ENCODE results near the gene TULP4. TPM values are rescaled to one million over a fixed set of nuclear protein-coding genes. Genes with fewer than 3 reads are reported as not detected.

The TULP4 gene
- polyA plus RNA-seq, 1 donor (not counting 4 experiments of a cell fraction or from before 2014, with no cell fraction given), result 13.1 TPM

DNA sequence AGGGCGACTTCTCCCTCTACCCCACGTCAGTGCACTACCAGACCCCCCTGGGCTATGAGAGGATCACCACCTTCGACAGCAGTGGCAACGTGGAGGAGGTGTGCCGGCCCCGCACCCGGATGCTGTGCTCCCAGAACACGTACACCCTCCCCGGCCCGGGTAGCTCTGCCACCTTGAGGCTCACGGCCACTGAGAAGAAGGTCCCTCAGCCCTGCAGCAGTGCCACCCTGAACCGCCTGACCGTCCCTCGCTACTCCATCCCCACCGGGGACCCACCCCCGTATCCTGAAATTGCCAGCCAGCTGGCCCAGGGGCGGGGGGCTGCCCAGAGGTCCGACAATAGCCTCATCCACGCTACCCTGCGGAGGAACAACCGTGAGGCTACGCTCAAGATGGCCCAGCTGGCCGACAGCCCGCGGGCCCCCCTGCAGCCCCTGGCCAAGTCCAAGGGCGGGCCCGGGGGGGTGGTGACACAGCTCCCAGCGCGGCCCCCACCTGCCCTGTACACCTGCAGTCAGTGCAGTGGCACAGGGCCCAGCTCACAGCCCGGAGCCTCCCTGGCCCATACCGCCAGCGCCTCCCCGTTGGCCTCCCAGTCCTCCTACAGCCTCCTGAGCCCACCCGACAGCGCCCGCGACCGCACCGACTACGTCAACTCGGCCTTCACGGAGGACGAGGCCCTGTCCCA is 190.1 kb downstream of the TULP4 start:
- TF ChIP-seq EZH2 (IDR thresholded peaks at IDR 0.05; ENCODE audit: low read length), result no peak
- TF ChIP-seq, protein P1, sequence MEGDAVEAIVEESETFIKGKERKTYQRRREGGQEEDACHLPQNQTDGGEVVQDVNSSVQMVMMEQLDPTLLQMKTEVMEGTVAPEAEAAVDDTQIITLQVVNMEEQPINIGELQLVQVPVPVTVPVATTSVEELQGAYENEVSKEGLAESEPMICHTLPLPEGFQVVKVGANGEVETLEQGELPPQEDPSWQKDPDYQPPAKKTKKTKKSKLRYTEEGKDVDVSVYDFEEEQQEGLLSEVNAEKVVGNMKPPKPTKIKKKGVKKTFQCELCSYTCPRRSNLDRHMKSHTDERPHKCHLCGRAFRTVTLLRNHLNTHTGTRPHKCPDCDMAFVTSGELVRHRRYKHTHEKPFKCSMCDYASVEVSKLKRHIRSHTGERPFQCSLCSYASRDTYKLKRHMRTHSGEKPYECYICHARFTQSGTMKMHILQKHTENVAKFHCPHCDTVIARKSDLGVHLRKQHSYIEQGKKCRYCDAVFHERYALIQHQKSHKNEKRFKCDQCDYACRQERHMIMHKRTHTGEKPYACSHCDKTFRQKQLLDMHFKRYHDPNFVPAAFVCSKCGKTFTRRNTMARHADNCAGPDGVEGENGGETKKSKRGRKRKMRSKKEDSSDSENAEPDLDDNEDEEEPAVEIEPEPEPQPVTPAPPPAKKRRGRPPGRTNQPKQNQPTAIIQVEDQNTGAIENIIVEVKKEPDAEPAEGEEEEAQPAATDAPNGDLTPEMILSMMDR (optimal IDR thresholded peaks at IDR 0.05 in 1 of 3, IDR thresholded peaks at IDR 0.05 in 1 of 3, conservative IDR thresholded peaks at IDR 0.05 in 1 of 3; ENCODE audit: extremely low read depth in 1 of 3, insufficient read depth in 2 of 3, low read length in 3 of 3), result no peak
- Histone ChIP-seq H3K4me1 (ENCODE audit: control insufficient read depth, extremely low read depth, insufficient read depth, low read length) (peaks cover 6% of the 10 kb centered on the region), H3K27me3 (ENCODE audit: control insufficient read depth, extremely low read depth, insufficient read depth, low read length) (no peaks in the 10 kb centered on the region), H4K20me1 (ENCODE audit: control insufficient read depth, extremely low read depth, insufficient read depth, low read length) (no peaks in the 10 kb centered on the region), H3K4me3 (ENCODE audit: control insufficient read depth in 2 of 3, extremely low read depth in 1 of 3, insufficient read depth in 2 of 3, low read depth in 1 of 3, low read length in 3 of 3) (no peak overlapping the region), H3K79me2 (ENCODE audit: control insufficient read depth, insufficient read depth, low read length) (no peaks in the 10 kb centered on the region), H3K27ac (ENCODE audit: control insufficient read depth, insufficient read depth, low read length) (no peak overlapping the region), H3K36me3 (ENCODE audit: control insufficient read depth in 2 of 2, extremely low read depth in 1 of 2, insufficient read depth in 2 of 2, low read length in 2 of 2) (peaks cover 12 to 31% of the 10 kb centered on the region in 2 experiments), H3K9ac (ENCODE audit: control insufficient read depth, extremely low read depth, insufficient read depth, low read length) (no peak overlapping the region), H3K9me1 (ENCODE audit: control insufficient read depth, extremely low read depth, insufficient read depth, low read length) (no peaks in the 10 kb centered on the region), H3K9me3 (ENCODE audit: control insufficient read depth, low read depth, low read length) (no peaks in the 10 kb centered on the region), H3K4me2 (ENCODE audit: control insufficient read depth, extremely low read depth, insufficient read depth, low read depth, low read length) (no peak overlapping the region), H2AFZ (ENCODE audit: control insufficient read depth, low read length) (no peak overlapping the region)
- FAIRE-seq, result no peak
- dilution Hi-C loops (cut with MboI; ENCODE audit: extremely low pct_ligation_motif_present, low sequenced_read_pairs), result no loop called here
- no peak for DNase-seq (ENCODE audit: low read depth, low spot score)

GRCh38 chr6:158503222-158503621 is 191.0 kb downstream of the TULP4 start:
- TF ChIP-seq EZH2 (IDR thresholded peaks at IDR 0.05; ENCODE audit: low read length), result no peak
- TF ChIP-seq, protein P1 (optimal IDR thresholded peaks at IDR 0.05 in 1 of 3, IDR thresholded peaks at IDR 0.05 in 1 of 3, conservative IDR thresholded peaks at IDR 0.05 in 1 of 3; ENCODE audit: extremely low read depth in 1 of 3, insufficient read depth in 2 of 3, low read length in 3 of 3), result no peak
- no peaks in the 10 kb centered on the region for H3K9me3 ChIP-seq (ENCODE audit: control insufficient read depth, low read depth, low read length)
- H3K4me3 ChIP-seq (ENCODE audit: control insufficient read depth in 2 of 3, extremely low read depth in 1 of 3, insufficient read depth in 2 of 3, low read depth in 1 of 3, low read length in 3 of 3), result no peak overlapping the region
- H3K4me1 ChIP-seq (ENCODE audit: control insufficient read depth, extremely low read depth, insufficient read depth, low read length), result peaks cover 6% of the 10 kb centered on the region
- no peak overlapping the region for H3K27ac ChIP-seq (ENCODE audit: control insufficient read depth, insufficient read depth, low read length)
- H3K79me2 ChIP-seq (ENCODE audit: control insufficient read depth, insufficient read depth, low read length), result no peaks in the 10 kb centered on the region
- no peaks in the 10 kb centered on the region for H4K20me1 ChIP-seq (ENCODE audit: control insufficient read depth, extremely low read depth, insufficient read depth, low read length)
- no peak for FAIRE-seq
- no peak for DNase-seq (ENCODE audit: low read depth, low spot score)
- H3K4me2 ChIP-seq (ENCODE audit: control insufficient read depth, extremely low read depth, insufficient read depth, low read depth, low read length), result no peak overlapping the region
- dilution Hi-C loops (cut with MboI; ENCODE audit: extremely low pct_ligation_motif_present, low sequenced_read_pairs), result no loop called here
- no peaks in the 10 kb centered on the region for H3K9me1 ChIP-seq (ENCODE audit: control insufficient read depth, extremely low read depth, insufficient read depth, low read length)
- H3K27me3 ChIP-seq (ENCODE audit: control insufficient read depth, extremely low read depth, insufficient read depth, low read length), result no peaks in the 10 kb centered on the region
- no peak overlapping the region for H3K9ac ChIP-seq (ENCODE audit: control insufficient read depth, extremely low read depth, insufficient read depth, low read length)
- H2AFZ ChIP-seq (ENCODE audit: control insufficient read depth, low read length), result no peak overlapping the region
- H3K36me3 ChIP-seq (ENCODE audit: control insufficient read depth in 2 of 2, extremely low read depth in 1 of 2, insufficient read depth in 2 of 2, low read length in 2 of 2), result peaks cover 12 to 32% of the 10 kb centered on the region in 2 experiments

Data from keratinocyte (primary cell).